OCI-LY3 (cell line): Measurements from ENCODE around the gene SLC1A1.

Experiments
- EZH2phosphoT487 ChIP-seq: fragments of 200-600 bp; shearing (Covaris generic); IDR thresholded peaks from 2 replicates; pipeline ENCODE4 v1.6.1; 2018; ENCODE audit warnings: antibody characterized with exemption, mixed run types, low read depth
- TF ChIP-seq, protein P1 (sequence below): fragments of 200-600, 300-600 bp; sonication (generic); IDR thresholded peaks from 2 replicates; pipeline ENCODE4 v1.5.1; 2014; ENCODE audit warnings: antibody characterized with exemption, low read length, low read depth

DNA sequence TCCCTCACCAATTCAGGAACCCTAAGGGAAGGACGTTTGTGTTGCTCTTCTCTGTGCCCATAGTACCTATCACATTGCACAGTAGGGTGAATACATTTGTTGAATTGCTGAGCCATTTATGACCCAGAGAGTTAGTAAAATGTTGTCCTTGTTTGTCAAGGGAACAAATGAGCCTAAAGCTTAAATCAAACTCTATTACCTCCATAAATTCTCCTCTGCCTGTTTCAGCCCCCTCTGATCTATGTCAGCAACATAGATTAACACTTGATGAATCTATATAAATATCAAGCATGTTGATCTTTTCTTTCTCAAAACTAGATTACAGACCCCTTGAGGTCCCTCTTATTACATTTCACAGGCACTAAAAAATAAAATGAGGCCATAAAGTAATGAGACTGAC, 7.1 kb downstream of the SLC1A1 start:
- TF ChIP-seq, protein P1, sequence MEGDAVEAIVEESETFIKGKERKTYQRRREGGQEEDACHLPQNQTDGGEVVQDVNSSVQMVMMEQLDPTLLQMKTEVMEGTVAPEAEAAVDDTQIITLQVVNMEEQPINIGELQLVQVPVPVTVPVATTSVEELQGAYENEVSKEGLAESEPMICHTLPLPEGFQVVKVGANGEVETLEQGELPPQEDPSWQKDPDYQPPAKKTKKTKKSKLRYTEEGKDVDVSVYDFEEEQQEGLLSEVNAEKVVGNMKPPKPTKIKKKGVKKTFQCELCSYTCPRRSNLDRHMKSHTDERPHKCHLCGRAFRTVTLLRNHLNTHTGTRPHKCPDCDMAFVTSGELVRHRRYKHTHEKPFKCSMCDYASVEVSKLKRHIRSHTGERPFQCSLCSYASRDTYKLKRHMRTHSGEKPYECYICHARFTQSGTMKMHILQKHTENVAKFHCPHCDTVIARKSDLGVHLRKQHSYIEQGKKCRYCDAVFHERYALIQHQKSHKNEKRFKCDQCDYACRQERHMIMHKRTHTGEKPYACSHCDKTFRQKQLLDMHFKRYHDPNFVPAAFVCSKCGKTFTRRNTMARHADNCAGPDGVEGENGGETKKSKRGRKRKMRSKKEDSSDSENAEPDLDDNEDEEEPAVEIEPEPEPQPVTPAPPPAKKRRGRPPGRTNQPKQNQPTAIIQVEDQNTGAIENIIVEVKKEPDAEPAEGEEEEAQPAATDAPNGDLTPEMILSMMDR = no peak
- TF ChIP-seq EZH2phosphoT487 = no peak
